HCT116 (cell line): ENCODE results near the gene FAM221B. TPM values are rescaled to one million over a fixed set of nuclear protein-coding genes. Genes with fewer than 3 reads are reported as not detected.

ENCODE experiments used
- ATAC-seq: fragments of 200-7000 bp; cut with Tn5 transposase; 2 replicates; pipeline ENCODE4 v1.9.1; 2020; ENCODE audit warnings: mild to moderate bottlenecking, moderate library complexity
- BruUV-seq: library from RNA; stranded (reverse); fragments of 400-500 nt; replicated peaks from 2 replicates; lab custom pipeline; 2021; lab: Mats Ljungman, UMichigan
- CTCF ChIA-PET: fragments of 300-600 bp; sonication (Branson Sonifier 250); formaldehyde crosslinking; loops from one replicate; lab custom pipeline; 2021; ENCODE audit warnings: antibody characterized with exemption; lab: Charles Lee
- POLR2A ChIA-PET: fragments of 300-600, 350-600 bp; sonication (Branson Sonifier 250); formaldehyde crosslinking; loops from one replicate; lab custom pipeline; 2021; ENCODE audit warnings: antibody characterized with exemption; lab: Charles Lee
- RAD21 ChIA-PET, 2 experiments: fragments of 300-600 bp; sonication (Branson Sonifier 250); formaldehyde crosslinking; loops; one replicate each; lab custom pipeline; 2023; ENCODE audit warnings: low total read pairs in 2 of 2; ENCODE audit not compliant: uncharacterized antibody in 2 of 2, unreplicated experiment in 2 of 2, low non-redundant PET in 1 of 2; lab: Charles Lee
- DNase-seq: peaks from one replicate; pipeline ENCODE4 v3.0.0-alpha.2; 2010; ENCODE audit warnings: low read depth, low spot score
- H2AFZ ChIP-seq: fragments of 200-600 bp; shearing (Covaris generic), sonication (generic); 2 replicates; pipeline ENCODE4 v1.6.1; 2017; ENCODE audit warnings: low read depth, mixed run types, mixed read lengths, antibody characterized with exemption, low read length; ENCODE audit not compliant: poor library complexity, severe bottlenecking
- H3K27ac ChIP-seq: 2 replicates; pipeline ENCODE4 v1.5.1; 2012; ENCODE audit warnings: low read depth, low read length
- H3K27me3 ChIP-seq: fragments of 200-600 bp; sonication (generic); 2 replicates; pipeline ENCODE4 v1.6.1; 2016; ENCODE audit warnings: mixed run types, low read length, mixed read lengths; ENCODE audit not compliant: insufficient read depth
- H3K36me3 ChIP-seq, 2 experiments: fragments of 200-500 bp in 1 of 2; fragments of 200-600 bp in 1 of 2; sonication (Bioruptor generic) in 1 of 2; sonication (generic) in 1 of 2; 2 replicates each; pipeline versions ENCODE4 v1.5.1 to v1.6.1; 2014 to 2016; ENCODE audit warnings: low read length in 2 of 2, inconsistent platforms in 1 of 2, mixed read lengths in 1 of 2, mixed run types in 1 of 2; ENCODE audit not compliant: insufficient read depth in 2 of 2, control insufficient read depth in 1 of 2
- H3K4me1 ChIP-seq, 2 experiments: fragments of 200-600 bp in 1 of 2; sonication (generic) in 1 of 2; 2 replicates each; pipeline versions ENCODE4 v1.5.1 to v1.6.1; 2012 to 2017; ENCODE audit warnings: low read length in 2 of 2, inconsistent platforms in 1 of 2, mild to moderate bottlenecking in 1 of 2, mixed read lengths in 1 of 2, mixed run types in 1 of 2, moderate library complexity in 1 of 2; ENCODE audit not compliant: insufficient read depth in 2 of 2, control insufficient read depth in 1 of 2
- H3K4me2 ChIP-seq: fragments of 200-600 bp; sonication (generic); 2 replicates; pipeline ENCODE4 v1.6.1; 2017; ENCODE audit warnings: mixed run types, low read length, mixed read lengths
- H3K4me3 ChIP-seq, 2 experiments: fragments of 200-600 bp in 1 of 2; sonication (generic) in 1 of 2; replicated peaks in 1 of 2; 2 replicates each; pipeline ENCODE4 v1.5.1; 2011 to 2016; ENCODE audit warnings: low read length in 2 of 2, control low read depth in 1 of 2, low read depth in 1 of 2, mild to moderate bottlenecking in 1 of 2, mixed read lengths in 1 of 2, mixed run types in 1 of 2
- H3K79me2 ChIP-seq: fragments of 200-600 bp; sonication (generic); 2 replicates; pipeline ENCODE4 v1.6.1; 2017; ENCODE audit warnings: mild to moderate bottlenecking, mixed run types, low read length, moderate library complexity, mixed read lengths; ENCODE audit not compliant: insufficient read depth
- H3K9ac ChIP-seq: fragments of 200-600 bp; sonication (generic); 2 replicates; pipeline ENCODE4 v1.6.1; 2016; ENCODE audit warnings: low read length, mixed read lengths
- H3K9me2 ChIP-seq: fragments of 200-600 bp; sonication (generic), shearing (Covaris generic); 2 replicates; pipeline ENCODE4 v1.6.1; 2017; ENCODE audit warnings: mixed run types, mild to moderate bottlenecking, moderate library complexity; ENCODE audit not compliant: insufficient read depth
- H3K9me3 ChIP-seq, 2 experiments: fragments of 200-500 bp in 1 of 2; fragments of 200-600 bp in 1 of 2; sonication (Bioruptor generic) in 1 of 2; sonication (generic) in 1 of 2; 2 replicates each; pipeline ENCODE4 v1.6.1; 2014 to 2017; ENCODE audit warnings: low read length in 2 of 2, mixed read lengths in 2 of 2, inconsistent platforms in 1 of 2, low read depth in 1 of 2, mild to moderate bottlenecking in 1 of 2, mixed run types in 1 of 2, moderate library complexity in 1 of 2; ENCODE audit not compliant: control insufficient read depth in 1 of 2, insufficient read depth in 1 of 2
- H4K20me1 ChIP-seq: fragments of 200-600 bp; sonication (generic), shearing (Covaris generic); 2 replicates; pipeline ENCODE4 v1.6.1; 2017; ENCODE audit warnings: mixed run types, mild to moderate bottlenecking, moderate library complexity; ENCODE audit not compliant: insufficient read depth
- CBX3 ChIP-seq: IDR thresholded peaks from 2 replicates; pipeline ENCODE4 v1.6.1; 2012; ENCODE audit warnings: low read depth
- CEBPB ChIP-seq: IDR thresholded peaks from 2 replicates; pipeline ENCODE4 v1.6.1; 2012; ENCODE audit warnings: low read depth
- EGR1 ChIP-seq: IDR thresholded peaks from 2 replicates; pipeline ENCODE4 v1.6.1; 2012; ENCODE audit warnings: low read depth
- POLR2A ChIP-seq: IDR thresholded peaks from 2 replicates; pipeline ENCODE4 v1.7.0; 2011; ENCODE audit warnings: borderline replicate concordance; ENCODE audit not compliant: insufficient read depth, insufficient read length; ENCODE audit errors: extremely low read depth
- POLR2AphosphoS5 ChIP-seq: IDR thresholded peaks from 2 replicates; pipeline ENCODE4 v1.6.1; 2011; ENCODE audit warnings: mild to moderate bottlenecking, low read depth, low read length, moderate library complexity
- RAD21 ChIP-seq: IDR thresholded peaks from 2 replicates; pipeline ENCODE4 v1.6.1; 2012; ENCODE audit warnings: low read depth, mild to moderate bottlenecking
- REST ChIP-seq: IDR thresholded peaks from 2 replicates; pipeline ENCODE4 v1.6.1; 2012; ENCODE audit warnings: low read depth
- SIN3A ChIP-seq: IDR thresholded peaks from 2 replicates; pipeline ENCODE4 v1.6.1; 2012; ENCODE audit warnings: low read depth
- SP1 ChIP-seq: IDR thresholded peaks from 2 replicates; pipeline ENCODE4 v1.6.1; 2012; ENCODE audit warnings: low read depth
- SRF ChIP-seq: IDR thresholded peaks from 2 replicates; pipeline ENCODE4 v1.6.1; 2012; ENCODE audit warnings: low read depth
- ZNF274 ChIP-seq: fragments of 200-500 bp; sonication (Bioruptor generic); IDR thresholded peaks from 2 replicates; pipeline ENCODE4 v1.6.1; 2014; ENCODE audit warnings: mild to moderate bottlenecking, low read depth, low read length, inconsistent platforms
- intact Hi-C: fragments of 100-400 bp; cut with micrococcal nuclease; formaldehyde crosslinking; loops from 2 replicates; pipeline ENCODE4 v1.10.0; 2022
- total RNA-seq: library from RNA; stranded (reverse); gene quantifications from one replicate; pipeline ENCODE4 v1.2.1, GENCODE V29; 2021; ENCODE audit not compliant: unreplicated experiment
- TF ChIP-seq, protein P1 (sequence below): IDR thresholded peaks from 2 replicates; pipeline ENCODE4 v1.6.1; 2012
- TF ChIP-seq, protein P2 (sequence below): IDR thresholded peaks from 2 replicates; pipeline ENCODE4 v1.6.1; 2011; ENCODE audit warnings: mild to moderate bottlenecking, low read length, moderate library complexity; ENCODE audit not compliant: insufficient replicate concordance; ENCODE audit errors: extremely low read depth

FAM221B gene
- total RNA-seq, 1 experiment from 2014 or later: not detected

GRCh38 chr9:35861161-35861897, 32.8 kb upstream of the FAM221B start:
- no peak for DNase-seq
- no TSS peak for BruUV-seq
- Histone ChIP-seq H3K4me2 (no peak overlapping the region), H3K4me3 (no peak overlapping the region), H2AFZ (no peak overlapping the region), H3K9me2 (no peaks in the 10 kb centered on the region), H3K27ac (no peak overlapping the region), H3K9ac (no peak overlapping the region), H4K20me1 (no peaks in the 10 kb centered on the region), H3K36me3 (no peaks in the 10 kb centered on the region), H3K79me2 (no peaks in the 10 kb centered on the region), H3K27me3 (peaks cover 3% of the 10 kb centered on the region; the same call in 1 of the 2 replicates), H3K4me1 (no peaks in the 10 kb centered on the region), H3K9me3 (no peaks in the 10 kb centered on the region)
- no peak for ATAC-seq
- TF ChIP-seq CBX3: no peak
- TF ChIP-seq, protein P1, sequence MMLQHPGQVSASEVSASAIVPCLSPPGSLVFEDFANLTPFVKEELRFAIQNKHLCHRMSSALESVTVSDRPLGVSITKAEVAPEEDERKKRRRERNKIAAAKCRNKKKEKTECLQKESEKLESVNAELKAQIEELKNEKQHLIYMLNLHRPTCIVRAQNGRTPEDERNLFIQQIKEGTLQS: no peak
- TF ChIP-seq CEBPB: no peak
- no peak for TF ChIP-seq POLR2A
- TF ChIP-seq SIN3A: no peak
- TF ChIP-seq POLR2AphosphoS5: no peak
- TF ChIP-seq SRF: no peak
- TF ChIP-seq ZNF274: no peak
- TF ChIP-seq, protein P2, sequence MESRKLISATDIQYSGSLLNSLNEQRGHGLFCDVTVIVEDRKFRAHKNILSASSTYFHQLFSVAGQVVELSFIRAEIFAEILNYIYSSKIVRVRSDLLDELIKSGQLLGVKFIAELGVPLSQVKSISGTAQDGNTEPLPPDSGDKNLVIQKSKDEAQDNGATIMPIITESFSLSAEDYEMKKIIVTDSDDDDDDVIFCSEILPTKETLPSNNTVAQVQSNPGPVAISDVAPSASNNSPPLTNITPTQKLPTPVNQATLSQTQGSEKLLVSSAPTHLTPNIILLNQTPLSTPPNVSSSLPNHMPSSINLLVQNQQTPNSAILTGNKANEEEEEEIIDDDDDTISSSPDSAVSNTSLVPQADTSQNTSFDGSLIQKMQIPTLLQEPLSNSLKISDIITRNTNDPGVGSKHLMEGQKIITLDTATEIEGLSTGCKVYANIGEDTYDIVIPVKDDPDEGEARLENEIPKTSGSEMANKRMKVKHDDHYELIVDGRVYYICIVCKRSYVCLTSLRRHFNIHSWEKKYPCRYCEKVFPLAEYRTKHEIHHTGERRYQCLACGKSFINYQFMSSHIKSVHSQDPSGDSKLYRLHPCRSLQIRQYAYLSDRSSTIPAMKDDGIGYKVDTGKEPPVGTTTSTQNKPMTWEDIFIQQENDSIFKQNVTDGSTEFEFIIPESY: no peak
- no peak for TF ChIP-seq RAD21
- TF ChIP-seq EGR1: no peak
- TF ChIP-seq SP1: no peak
- no peak for TF ChIP-seq REST
- ChIA-PET POLR2A (no interaction called here), CTCF (interaction anchor here (1.1 kb wide), 1 partner anchor 21 kb away, joined by 3 read pairs; no protein-coding TSS in a partner anchor), RAD21 (no interaction called here)
- intact Hi-C loops: no loop called here
